ENCODE data around the gene FKBP6.
"Not testable (repeated sequence)": the region's sequence is repeated elsewhere in the genome, so short reads cannot be mapped to it uniquely, and the experiment has no call there.

DNA sequence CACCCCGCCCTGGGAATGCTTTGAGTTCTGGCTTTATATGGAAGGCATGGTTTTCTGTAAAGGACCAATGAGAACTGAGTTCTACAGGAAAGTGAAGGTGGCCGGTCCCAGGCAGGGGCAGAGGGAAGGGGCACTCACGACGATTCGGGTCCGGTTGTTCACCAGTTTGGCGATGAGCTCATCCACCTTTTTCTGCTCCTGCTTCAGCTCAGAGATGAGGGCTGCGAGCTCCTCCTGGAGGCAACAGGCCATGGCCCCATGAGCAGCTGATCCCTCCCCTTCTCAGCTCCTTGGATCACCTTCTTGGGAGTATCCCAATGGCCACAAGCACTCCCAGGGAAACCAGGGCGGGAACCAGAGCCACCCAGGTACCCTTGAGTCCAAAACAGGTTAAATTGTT lies 8.0 kb upstream of the FKBP6 start:
- TF ChIP-seq, protein P1, sequence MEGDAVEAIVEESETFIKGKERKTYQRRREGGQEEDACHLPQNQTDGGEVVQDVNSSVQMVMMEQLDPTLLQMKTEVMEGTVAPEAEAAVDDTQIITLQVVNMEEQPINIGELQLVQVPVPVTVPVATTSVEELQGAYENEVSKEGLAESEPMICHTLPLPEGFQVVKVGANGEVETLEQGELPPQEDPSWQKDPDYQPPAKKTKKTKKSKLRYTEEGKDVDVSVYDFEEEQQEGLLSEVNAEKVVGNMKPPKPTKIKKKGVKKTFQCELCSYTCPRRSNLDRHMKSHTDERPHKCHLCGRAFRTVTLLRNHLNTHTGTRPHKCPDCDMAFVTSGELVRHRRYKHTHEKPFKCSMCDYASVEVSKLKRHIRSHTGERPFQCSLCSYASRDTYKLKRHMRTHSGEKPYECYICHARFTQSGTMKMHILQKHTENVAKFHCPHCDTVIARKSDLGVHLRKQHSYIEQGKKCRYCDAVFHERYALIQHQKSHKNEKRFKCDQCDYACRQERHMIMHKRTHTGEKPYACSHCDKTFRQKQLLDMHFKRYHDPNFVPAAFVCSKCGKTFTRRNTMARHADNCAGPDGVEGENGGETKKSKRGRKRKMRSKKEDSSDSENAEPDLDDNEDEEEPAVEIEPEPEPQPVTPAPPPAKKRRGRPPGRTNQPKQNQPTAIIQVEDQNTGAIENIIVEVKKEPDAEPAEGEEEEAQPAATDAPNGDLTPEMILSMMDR (conservative IDR thresholded peaks at IDR 0.05 in 1 of 2, IDR thresholded peaks at IDR 0.05 in 1 of 2; ENCODE audit: low read depth in 1 of 2, low read length in 2 of 2), result not testable (repeated sequence)
- not testable (repeated sequence) for TF ChIP-seq EZH2 (IDR thresholded peaks at IDR 0.05; ENCODE audit: low read length, missing control alignments)
